ENCODE data around the gene GUCA2B. TPM values are rescaled to one million over a fixed set of nuclear protein-coding genes. Genes with fewer than 3 reads are reported as not detected.

The GUCA2B gene
- total RNA-seq, 2 experiments from 2014 or later: not detected

Other genes with a start within 250 kb of the GUCA2B start
- gene HIVEP3, start 234.5 kb upstream of the GUCA2B start, total RNA-seq: 10 to 100 TPM; 10.8 to 11.8 TPM
- gene GUCA2A, start 11.3 kb downstream of the GUCA2B start, total RNA-seq: not detected
- 10 to 100 TPM; 41.5 to 44.5 TPM for gene FOXJ3, start 181.8 kb downstream of the GUCA2B start, total RNA-seq
- 1 to 10 TPM; 2.5 TPM for gene RIMKLA, start 227.4 kb downstream of the GUCA2B start, total RNA-seq